ELF-1 (cell line): Measurements from ENCODE around the gene TMEM134.

Source experiments
- DNase-seq: peaks from one replicate; pipeline ENCODE4 v3.0.0-alpha.2; 2016; ENCODE audit warnings: low read depth, low spot score

TMEM134 gene

DNA sequence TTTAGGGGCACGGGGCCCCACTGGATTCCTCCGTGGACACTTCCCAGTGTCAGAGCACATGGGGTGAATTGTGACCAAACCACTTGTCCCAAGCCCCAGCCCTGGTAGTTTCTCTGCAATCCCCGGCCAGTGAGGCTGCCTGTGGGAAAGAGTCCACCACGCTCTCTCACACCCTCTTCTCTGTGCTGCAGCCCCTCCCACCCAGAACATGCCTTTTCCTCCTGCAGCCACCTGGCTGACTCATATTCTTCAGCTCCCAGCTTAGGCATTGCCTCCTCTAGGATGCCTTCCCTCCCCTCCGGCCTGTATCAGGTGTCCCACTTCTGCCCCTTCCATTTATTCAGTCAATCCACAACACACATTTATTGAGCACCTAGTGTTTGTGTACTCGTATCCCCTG lies 46.2 kb downstream of the TMEM134 start:
- no peak for DNase-seq

DNA sequence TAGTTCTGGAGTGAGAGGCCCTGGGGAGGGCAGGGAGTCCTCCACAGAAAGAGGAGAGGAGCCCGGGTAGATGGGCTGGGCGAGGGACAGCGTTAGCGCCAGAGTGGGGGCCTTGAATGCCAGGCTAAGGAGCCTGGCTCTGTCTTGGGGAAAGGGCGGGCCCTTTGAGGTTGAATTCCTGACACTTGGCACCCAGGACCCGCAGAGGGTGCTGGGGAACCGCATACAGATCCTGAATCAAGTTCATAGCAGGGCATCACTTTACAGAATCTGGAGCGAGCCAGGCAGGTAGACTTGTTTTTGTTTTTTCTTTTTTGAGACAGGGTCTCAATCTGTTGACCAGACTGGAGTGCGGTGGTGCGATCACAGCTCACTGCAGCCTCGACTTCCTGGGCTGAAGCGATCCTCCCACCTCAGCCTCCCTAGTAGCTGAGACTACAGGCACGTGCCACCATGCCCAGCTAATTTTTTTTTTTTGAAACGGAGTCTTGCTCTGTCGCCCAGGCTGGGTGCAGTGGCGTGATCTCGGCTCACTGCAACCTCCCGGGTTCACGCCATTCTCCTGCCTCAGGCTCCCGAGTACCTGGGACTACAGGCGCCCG lies 47.5 kb downstream of the TMEM134 start:
- DNase-seq = no peak

DNA sequence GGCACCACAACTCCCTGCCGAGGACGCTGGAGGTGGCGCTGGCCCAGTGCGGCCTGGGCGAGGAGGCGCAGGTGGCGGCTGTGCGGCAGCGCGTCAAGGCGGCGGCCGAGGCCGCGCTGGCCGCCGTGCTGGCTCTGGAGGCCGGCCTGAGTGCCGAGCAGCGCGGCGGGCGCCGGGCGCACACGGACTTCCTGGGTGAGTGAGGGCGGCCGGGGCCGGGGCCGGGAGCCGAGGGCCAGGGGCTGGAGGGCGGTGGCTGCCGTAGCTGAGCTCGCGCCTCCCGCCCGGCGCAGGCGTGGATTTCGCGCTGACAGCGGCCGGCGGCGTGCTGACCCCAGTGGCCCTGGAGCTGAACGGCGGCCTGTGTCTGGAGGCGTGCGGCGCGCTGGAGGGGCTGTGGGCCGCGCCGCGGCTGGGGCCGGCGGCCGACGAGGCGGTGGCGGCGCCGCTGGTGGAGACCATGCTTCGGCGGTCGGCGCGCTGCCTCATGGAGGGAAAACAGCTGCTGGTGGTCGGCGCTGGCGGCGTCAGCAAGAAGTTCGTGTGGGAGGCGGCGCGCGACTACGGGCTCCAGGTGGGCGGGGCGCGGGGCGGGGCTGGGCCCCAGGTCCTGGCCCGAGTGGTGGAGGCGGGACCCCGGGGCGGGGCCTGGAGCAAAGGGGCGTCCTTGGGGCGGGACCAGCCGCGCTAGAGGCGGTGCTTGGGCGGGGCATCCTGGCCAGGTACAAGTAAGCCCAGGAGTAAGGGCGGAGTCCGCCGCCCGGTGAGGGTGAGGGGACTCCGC lies 48.2 kb downstream of the TMEM134 start:
- peak; percentile 94 for DNase-seq

DNA sequence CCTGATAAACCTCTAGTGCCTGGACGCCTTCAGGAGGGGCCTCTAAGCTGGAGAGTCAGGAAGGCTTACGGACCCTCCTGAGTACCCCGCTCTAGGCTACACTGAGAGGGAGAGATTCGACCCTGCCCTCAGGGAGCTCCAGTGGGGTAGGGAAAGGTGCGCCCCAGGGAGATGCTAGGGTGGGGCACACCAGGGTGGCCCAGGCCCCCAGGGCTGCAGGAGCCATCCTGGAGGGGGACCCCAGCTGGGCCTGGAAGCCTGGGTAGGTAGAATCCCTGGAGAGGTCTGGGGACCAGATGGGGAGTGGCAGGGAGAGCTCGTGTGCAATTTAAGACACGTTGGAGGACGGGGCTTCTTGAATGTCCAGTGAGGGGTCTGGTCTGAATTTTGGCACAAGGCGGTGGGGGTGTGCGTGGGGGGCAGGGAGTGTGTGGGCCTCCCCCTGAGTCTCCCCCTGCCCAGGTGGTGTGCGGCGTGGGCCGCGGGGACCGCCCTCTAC lies 48.9 kb downstream of the TMEM134 start:
- no peak for DNase-seq

DNA sequence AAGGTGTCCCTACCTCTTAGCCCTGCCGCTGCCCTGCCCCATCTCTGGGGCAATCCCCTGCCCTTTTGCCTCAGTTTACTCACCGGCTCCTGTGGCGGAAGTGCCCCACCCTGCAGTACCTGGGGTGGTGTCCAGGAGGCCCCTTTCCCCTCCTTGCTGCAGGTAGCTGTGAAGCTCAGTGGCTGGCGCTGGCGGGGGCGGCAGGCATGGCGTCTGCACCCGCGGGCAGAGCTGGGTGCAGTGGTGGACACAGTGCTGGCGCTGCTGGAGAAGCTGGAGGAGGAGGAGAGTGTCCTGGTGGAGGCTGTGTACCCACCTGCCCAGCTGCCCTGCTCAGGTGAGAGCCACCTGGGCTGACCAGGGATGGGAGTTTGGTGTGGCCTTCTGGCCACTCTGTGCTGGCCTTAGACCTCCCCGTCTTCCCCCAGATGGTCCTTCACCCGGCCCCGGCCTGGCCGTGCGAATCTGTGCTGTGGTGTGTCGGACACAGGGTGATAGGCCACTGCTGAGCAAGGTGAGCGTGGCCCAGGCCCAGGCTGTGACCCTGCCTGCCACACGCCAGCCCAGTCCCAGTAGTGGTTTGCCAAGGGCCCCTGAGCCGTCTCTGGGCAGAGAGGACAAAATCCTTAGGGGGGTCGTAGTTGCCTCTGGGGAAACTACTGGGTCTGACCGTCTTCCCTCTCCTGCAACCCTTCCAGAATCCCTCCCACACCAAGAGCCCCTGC lies 49.6 kb downstream of the TMEM134 start:
- no peak for DNase-seq

DNA sequence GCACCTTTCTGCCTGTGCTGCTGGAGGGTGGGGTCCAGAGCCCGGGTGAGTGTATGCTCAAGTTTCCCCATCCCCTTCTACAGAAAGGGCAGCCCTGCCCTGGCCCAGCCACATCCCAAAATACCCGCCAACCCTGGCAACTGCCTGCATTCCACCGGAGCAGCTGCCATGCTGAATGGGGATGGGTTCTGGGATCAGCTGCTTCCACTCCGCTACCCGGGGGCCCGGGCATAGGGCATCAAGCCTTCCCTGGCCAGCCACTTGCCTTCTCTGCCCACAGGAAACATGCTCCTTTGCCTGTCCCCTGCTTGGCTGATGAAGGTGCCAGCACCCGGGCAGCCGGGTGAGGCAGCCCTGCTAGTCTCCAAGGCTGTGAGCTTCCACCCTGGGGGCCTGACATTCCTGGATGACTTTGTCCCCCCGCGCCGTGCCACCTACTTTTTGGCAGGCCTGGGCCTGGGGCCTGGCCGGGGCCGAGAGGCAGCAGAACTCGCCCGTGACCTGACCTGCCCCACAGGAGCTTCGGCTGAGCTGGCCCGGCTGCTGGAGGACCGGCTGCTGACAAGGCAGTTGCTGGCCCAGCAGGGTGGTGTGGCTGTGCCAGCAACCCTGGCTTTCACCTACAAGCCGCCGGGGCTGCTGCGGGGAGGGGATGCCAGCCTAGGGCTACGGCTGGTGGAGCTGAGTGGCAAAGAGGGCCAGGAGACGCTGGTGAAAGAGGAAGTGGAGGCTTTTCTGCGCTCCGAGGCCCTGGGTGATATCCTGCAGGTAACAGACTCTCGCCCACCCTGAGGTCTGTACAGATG lies 50.4 kb downstream of the TMEM134 start:
- no peak for DNase-seq

DNA sequence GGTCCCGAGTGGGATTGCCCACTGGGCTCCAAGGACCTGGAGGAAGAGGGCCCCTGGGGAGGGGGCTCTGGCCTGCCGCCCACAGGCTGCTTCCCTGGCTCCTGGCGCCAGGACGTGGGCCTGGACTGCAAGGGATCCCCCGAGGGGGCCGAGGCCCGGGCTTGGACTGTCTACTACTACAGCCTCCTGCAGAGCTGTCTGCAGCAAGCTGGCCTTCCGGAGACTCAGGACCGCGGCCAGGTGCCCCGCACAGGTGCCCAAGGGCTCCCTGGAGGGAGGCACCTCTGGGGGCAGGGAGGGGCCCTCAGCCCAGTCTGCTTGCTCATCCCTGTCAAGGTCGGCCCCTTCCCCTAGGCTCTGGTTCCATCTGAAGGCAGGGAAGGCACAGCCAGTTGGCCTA lies 51.6 kb downstream of the TMEM134 start:
- DNase-seq = no peak

DNA sequence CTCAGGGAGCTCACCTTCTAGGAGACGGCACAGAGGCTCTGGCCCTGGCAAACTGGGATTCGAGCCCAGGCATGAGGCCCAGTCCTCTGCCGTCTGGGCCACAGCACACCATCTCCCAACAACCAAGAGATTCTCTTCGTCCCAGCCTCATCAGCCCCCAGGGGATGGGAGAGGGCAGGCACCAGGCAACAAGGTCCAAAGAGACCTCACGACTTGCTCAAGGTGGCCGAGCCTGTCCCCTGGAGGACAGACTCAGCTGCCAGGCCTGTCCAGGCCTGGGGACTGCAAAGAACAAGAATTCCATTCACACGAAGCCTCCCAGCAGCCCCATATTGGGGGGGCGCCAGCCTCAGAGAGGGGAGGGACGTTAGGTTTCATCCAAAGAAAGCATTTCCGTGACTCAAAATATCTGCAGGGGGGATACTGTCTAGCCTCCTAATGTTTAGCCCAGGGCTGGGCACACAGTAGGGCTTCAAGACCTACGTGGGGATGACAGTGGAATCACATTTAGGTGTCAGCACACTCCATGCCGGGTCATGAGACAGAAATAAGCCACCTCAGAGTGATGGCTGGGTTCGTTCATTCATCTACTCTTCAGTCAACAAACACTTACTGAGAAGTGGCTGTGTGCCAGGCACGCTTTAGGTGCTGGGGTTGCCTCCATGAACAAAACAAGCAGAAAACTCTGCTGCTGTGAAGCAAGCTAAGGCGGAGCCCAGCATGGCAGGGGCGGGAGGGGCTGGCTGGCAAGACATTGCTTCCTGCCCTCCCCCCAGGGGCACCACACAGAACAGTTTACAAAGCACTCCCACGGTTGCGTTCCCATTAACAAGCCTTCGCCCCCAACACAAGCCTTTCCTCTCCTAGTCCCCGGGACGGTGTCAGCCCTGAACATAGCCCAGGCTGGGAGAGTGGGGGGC lies 52.4 kb downstream of the TMEM134 start:
- no peak for DNase-seq

DNA sequence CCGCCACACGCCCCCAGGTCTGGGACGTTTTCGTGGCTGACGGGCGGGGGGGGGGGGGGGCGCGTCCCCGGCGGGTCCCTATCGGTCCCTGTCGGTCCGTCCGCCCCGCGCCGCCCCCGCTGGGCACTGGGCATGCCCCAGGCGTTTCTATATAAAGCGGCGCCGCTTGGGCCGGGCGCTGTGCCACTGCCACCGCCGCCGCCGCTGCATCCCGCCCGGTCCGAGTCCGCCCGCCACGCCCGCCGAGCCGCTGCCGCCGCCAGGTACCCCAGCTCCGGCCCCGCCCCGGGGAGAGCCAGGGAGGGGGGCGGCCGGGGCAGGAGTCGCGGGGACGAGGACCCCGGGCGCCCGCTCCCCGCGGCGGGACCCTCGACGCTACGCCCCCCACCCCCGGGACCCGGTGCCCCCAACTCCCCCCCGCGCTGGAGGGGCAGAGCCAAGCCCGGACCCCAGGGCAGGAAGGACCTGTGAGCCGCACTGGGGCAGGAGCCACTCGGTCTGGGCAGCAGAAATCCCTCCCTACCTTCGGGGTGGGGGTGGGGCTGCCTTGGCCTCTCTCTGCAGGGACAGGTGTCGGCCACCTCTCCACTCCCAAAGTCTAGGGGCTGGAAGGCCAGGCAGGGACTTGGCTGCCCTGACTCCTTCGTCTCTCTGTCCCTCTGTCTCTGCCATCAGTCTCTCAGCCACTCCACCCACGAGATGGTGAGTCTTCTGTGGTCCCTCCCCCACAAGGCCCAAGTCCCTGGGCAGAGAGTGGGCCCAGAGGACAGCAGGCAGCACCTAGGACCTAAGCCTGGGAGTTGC lies 53.3 kb downstream of the TMEM134 start, which contains the start of gene CARNS1:
Gene CARNS1 (plus strand): TSS at position 178 of the 804 bp plus-strand sequence. CDS start 522 bp downstream, at position 700.
- DNase-seq = no peak

DNA sequence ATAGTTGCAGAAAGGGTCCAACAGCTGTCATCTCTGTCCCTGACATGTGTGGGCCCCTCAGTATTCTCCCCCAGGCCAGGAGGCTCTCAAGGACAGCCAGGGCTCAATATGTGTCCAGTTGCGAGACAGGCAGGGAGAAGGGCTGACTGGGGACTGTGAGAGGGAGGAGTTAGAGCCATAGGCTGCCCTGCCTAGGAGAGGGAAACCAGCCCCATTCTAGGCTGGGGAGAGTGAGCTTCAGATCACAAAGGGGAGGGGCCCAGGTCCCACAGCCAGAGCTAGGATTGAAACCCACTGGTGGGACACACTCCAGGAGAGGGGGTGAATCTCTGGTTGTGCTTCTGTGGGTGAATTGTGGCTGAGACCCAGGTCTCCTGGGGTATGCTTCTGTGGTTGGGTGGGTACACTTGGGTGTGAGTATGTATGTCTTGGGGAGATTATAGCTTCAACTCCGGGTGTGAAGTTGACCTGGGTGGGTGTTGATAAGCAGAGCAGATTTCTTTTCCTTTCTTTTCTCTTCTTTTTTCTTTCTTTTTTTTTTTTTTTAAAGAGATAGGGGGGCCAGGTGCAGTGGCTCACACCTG lies 55.7 kb downstream of the TMEM134 start:
- DNase-seq = no peak

DNA sequence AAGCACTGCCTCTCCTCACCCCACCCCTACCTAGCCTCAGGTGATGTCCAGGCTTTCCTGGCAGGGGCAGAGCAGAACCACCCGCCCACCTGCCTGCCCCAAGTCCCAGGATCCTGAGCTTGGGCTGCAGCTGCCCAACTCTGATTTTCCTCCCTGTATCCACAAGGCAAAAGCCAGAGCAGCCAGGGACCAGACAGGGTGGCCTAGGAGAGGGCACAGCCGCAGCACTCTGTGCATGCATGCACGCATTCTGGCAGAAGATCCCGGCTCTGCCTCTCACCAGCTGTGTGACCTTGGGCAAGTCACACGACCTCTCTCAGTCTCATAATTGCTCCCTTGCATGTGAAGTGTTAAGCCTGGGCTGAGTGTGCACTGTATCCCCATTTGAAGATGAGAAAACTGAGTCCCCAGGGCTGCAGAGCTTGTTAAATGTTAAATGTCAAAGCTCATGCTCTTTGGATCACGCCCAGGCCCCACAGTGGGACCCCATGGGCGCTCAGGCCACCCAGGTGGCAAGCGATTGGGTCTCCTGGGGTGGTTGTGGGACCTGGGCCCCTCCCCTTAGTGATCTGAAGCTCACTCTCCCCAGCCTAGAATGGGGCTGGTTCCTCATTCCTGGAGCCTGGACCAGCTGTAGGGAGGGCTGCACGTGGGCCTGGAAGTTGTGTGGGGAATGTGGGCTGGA lies 56.4 kb downstream of the TMEM134 start:
- DNase-seq = no peak

DNA sequence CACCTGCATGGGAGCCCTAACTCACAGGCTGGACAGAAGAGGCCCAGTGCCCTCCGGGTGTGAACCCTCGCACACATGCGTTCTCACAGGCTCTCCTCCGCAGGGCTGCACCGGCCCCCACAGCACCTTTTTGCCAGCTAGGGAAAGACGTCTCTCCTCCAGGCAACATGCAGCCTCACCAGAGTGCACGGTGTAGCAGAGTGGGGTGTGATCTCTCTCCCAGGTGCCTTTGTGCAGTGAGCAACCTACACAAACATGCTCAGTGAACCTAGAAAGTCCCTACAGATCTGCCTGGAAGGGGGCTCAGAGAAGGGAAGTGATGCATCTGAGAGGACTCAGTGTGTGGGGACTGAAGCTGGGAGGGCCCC lies 57.3 kb downstream of the TMEM134 start:
- no peak for DNase-seq
